Activated naive CD4-positive, alpha-beta T cell treated with anti-CD3 and anti-CD28 coated beads, Interleukin-2, amount 10 ng/mL, durations not matched to agents 7 days and 5 days (primary cell): ENCODE data around the gene ZNF566.

ENCODE experiments used
- CTCF ChIA-PET: fragments of 350-600 bp; sonication (Branson Sonifier 250); formaldehyde crosslinking; loops from one replicate; lab custom pipeline; 2021; ENCODE audit warnings: antibody characterized with exemption; lab: Charles Lee
- DNase-seq: peaks from one replicate; pipeline ENCODE4 v3.0.0-alpha.2; 2020
- H3K27ac Mint-ChIP-seq: one replicate; pipeline ENCODE4 v1.8.0; 2021; ENCODE audit warnings: mild to moderate bottlenecking, moderate library complexity, mixed read lengths
- H3K27me3 Mint-ChIP-seq: one replicate; pipeline ENCODE4 v1.8.0; 2021; ENCODE audit warnings: mild to moderate bottlenecking, mixed read lengths
- H3K36me3 Mint-ChIP-seq: one replicate; pipeline ENCODE4 v1.8.0; 2021; ENCODE audit warnings: mixed read lengths
- H3K4me1 Mint-ChIP-seq: one replicate; pipeline ENCODE4 v1.8.0; 2021; ENCODE audit warnings: mixed read lengths
- H3K4me3 Mint-ChIP-seq: one replicate; pipeline ENCODE4 v1.8.0; 2021; ENCODE audit warnings: mild to moderate bottlenecking, moderate library complexity, mixed read lengths
- H3K9me3 Mint-ChIP-seq: one replicate; pipeline ENCODE4 v1.8.0; 2021; ENCODE audit warnings: mixed read lengths

The ZNF566 gene

GRCh38 chr19:36489920-36490415 is 607 bp upstream of the ZNF566 start:
- H3K4me3 Mint-ChIP-seq = peak overlapping the region; percentile 96
- peak; percentile 82 for DNase-seq
- H3K9me3 Mint-ChIP-seq = peaks cover 30% of the 10 kb centered on the region
- H3K36me3 Mint-ChIP-seq = peaks cover 37% of the 10 kb centered on the region
- peak overlapping the region; percentile 97 for H3K27ac Mint-ChIP-seq
- peaks cover 33% of the 10 kb centered on the region for H3K4me1 Mint-ChIP-seq
- CTCF ChIA-PET = no interaction called here
- H3K27me3 Mint-ChIP-seq = no peaks in the 10 kb centered on the region

DNA sequence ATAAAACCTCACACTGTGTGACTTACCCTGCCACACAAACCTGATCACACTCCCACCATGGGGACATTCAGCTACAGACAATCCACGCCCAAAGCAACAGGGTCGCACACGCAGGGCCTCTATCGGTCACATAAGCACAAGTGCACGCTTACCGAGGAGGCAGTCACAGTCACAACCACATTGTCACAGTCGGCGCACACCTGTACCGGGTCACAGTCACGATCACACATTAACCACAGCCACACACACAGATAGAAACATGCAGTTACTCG is 579 bp downstream of the ZNF566 start:
- H3K27ac Mint-ChIP-seq = peak overlapping the region; percentile 97
- H3K36me3 Mint-ChIP-seq = peaks cover 42% of the 10 kb centered on the region
- DNase-seq = no peak
- peaks cover 33% of the 10 kb centered on the region for H3K4me1 Mint-ChIP-seq
- CTCF ChIA-PET = no interaction called here
- H3K27me3 Mint-ChIP-seq = no peaks in the 10 kb centered on the region
- H3K9me3 Mint-ChIP-seq = peaks cover 36% of the 10 kb centered on the region
- H3K4me3 Mint-ChIP-seq = peak overlapping the region; percentile 96

DNA sequence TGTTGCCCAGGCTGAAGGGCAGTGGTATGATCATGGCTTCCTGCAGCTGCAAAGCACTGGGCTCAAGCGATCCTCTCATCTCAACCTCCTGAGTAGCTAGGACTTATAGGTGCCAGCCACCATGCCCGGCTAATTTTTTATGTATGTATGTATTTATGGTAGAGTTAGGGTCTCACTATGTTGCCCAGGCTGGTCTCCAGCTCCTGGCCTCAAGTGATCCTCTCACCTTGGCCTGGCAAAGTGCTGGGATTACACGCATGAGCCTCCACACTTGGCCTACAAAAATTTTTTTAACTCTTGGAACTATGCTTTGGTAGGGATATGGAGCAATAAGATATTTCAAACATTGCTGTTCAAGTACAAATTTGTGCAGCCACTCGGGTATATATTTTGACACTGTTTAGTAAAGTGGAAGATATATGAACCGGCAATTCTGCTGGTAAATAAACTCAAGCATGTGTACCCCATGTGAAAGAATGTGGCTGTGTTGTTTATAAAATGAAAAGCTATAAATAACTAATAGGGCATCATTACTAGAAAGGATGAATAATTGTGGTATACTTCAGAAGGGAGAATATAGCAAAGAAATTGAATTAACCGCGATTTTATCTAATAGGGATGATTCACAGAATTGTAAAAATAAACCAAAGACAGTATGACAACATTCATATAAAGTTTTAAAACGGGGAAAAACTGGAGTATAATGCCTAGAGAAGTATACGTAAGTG is 1.1 kb downstream of the ZNF566 start:
- DNase-seq = no peak
- Mint-ChIP-seq H3K27me3 (no peaks in the 10 kb centered on the region), H3K9me3 (peaks cover 35% of the 10 kb centered on the region), H3K4me3 (peak overlapping the region; percentile 96), H3K4me1 (peaks cover 33% of the 10 kb centered on the region), H3K36me3 (peaks cover 44% of the 10 kb centered on the region), H3K27ac (peak overlapping the region; percentile 97)
- CTCF ChIA-PET = no interaction called here

DNA sequence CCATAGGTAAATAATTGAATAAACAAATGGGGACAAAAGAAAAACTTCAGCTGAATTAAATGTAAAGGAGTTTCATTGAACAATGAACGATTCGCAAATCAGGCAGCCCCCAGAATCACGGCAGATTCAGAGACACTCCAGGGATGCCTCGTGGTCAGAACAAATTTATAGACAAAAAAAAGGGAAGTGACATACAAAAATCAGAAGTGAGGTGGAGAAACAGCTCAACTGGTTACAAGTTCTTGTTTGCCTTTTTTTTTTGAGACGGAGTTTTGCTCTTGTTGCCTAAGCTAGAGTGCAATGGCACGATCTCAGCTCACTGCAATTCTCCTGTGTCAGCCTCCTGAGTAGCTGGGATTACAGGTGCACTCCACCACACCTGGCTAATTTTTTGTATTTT is 5.7 kb downstream of the ZNF566 start:
- peaks cover 45% of the 10 kb centered on the region for H3K36me3 Mint-ChIP-seq
- H3K27me3 Mint-ChIP-seq = no peaks in the 10 kb centered on the region
- H3K27ac Mint-ChIP-seq = no peak overlapping the region
- CTCF ChIA-PET = interaction anchor here (0.6 kb wide), 1 partner anchor 9 kb away, joined by 3 read pairs; no protein-coding TSS in a partner anchor
- H3K4me3 Mint-ChIP-seq = no peak overlapping the region
- H3K9me3 Mint-ChIP-seq = peaks cover 45% of the 10 kb centered on the region
- no peak for DNase-seq
- H3K4me1 Mint-ChIP-seq = peaks cover 17% of the 10 kb centered on the region

DNA sequence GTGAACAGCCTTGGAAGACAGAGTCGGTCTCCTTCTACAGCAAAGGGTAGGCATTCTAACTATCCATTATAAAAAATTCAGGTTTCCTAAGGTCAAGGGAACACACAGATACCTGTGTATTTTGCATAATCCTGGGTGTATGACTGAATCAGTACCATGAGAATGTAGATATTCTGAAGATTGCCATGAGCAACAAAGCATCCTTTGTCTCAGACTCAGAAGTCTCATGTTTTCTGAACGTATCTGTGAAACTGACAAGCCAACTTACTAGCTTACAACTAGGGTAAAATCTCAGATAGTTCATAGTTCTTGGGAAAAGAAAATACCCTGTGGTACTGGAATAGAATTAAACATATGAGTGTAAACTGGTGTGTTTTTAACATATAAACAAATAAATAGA is 6.5 kb downstream of the ZNF566 start:
- H3K9me3 Mint-ChIP-seq = peaks cover 50% of the 10 kb centered on the region
- peaks cover 10% of the 10 kb centered on the region for H3K4me1 Mint-ChIP-seq
- H3K27ac Mint-ChIP-seq = no peak overlapping the region
- no peak overlapping the region for H3K4me3 Mint-ChIP-seq
- no peak for DNase-seq
- no peaks in the 10 kb centered on the region for H3K27me3 Mint-ChIP-seq
- peaks cover 44% of the 10 kb centered on the region for H3K36me3 Mint-ChIP-seq
- CTCF ChIA-PET = no interaction called here

DNA sequence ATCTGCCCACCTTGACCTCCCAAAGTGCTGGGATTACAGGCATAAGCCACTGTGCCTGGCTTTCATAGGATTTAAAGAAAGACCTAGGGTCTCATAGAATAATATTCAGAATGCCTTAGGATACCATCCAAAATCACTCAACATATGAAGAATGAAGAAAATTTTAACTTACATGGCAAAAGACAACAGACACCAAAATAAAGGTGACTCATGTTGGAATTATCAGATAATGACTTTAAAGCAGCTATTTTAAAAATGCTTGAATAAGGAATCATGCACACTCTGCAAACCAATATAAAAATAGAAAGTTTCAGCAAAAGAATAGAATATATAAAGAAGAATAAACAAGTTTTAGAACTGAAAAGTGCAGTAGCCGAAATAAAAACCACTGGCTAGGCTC is 29.3 kb downstream of the ZNF566 start:
- no peak overlapping the region for H3K27ac Mint-ChIP-seq
- no peaks in the 10 kb centered on the region for H3K27me3 Mint-ChIP-seq
- DNase-seq = no peak
- CTCF ChIA-PET = no interaction called here
- H3K4me1 Mint-ChIP-seq = no peaks in the 10 kb centered on the region
- H3K9me3 Mint-ChIP-seq = peaks cover 35% of the 10 kb centered on the region
- H3K4me3 Mint-ChIP-seq = no peak overlapping the region
- H3K36me3 Mint-ChIP-seq = peaks cover 20% of the 10 kb centered on the region

DNA sequence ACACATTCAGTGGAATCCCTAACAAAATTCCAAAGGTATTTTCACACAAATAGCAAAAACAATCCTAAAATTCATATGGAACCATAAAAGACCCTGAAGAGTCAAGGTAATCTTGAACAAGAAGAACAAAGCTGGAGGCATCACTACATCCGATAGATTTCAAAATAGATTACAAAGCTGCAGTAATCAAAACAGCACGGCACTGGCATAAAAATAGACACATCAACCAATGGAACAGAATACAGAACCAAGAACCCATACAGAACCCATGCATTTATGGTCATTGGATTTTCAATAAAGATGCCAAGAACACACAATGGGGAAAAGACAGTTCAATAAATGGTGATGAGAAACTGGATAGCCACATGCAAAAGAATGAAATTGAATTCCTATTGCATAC is 32.5 kb downstream of the ZNF566 start:
- H3K27ac Mint-ChIP-seq = no peak overlapping the region
- CTCF ChIA-PET = no interaction called here

GRCh38 chr19:36449059-36449670 is 40.2 kb downstream of the ZNF566 start:
- CTCF ChIA-PET = no interaction called here
- H3K36me3 Mint-ChIP-seq = peaks cover 42% of the 10 kb centered on the region
- H3K27me3 Mint-ChIP-seq = no peaks in the 10 kb centered on the region
- H3K4me1 Mint-ChIP-seq = no peaks in the 10 kb centered on the region
- no peak for DNase-seq
- no peak overlapping the region for H3K4me3 Mint-ChIP-seq
- H3K9me3 Mint-ChIP-seq = peaks cover 60% of the 10 kb centered on the region
- H3K27ac Mint-ChIP-seq = no peak overlapping the region

More for the DNA sequence above, 32.5 kb downstream of the ZNF566 start:
- peaks cover 27% of the 10 kb centered on the region for H3K36me3 Mint-ChIP-seq
- DNase-seq = no peak
- no peaks in the 10 kb centered on the region for H3K27me3 Mint-ChIP-seq
- H3K4me1 Mint-ChIP-seq = no peaks in the 10 kb centered on the region
- H3K4me3 Mint-ChIP-seq = no peak overlapping the region
- H3K9me3 Mint-ChIP-seq = peaks cover 44% of the 10 kb centered on the region

DNA sequence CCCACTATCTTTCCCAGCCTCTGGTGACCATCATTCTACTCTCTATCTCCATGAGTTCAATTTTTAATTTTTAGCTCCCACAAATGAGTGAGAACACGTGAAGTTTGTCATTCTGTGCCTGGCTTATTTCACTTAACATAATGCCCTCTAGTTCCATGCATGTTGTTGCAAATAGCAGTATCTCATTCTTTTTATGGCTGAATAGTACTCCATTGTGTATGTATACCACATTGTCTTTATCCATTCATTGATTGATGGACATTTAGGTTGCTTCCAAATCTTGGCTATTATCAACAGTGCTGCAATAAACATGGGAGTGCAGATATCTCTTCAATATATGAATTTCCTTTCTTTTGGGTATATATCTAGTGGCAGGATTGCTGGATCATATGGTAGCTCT is 48.0 kb downstream of the ZNF566 start:
- Mint-ChIP-seq H3K27me3 (no peaks in the 10 kb centered on the region), H3K4me1 (no peaks in the 10 kb centered on the region), H3K36me3 (peaks cover 7% of the 10 kb centered on the region), H3K4me3 (no peak overlapping the region), H3K27ac (peak overlapping the region; percentile 20), H3K9me3 (peaks cover 47% of the 10 kb centered on the region)
- DNase-seq = no peak
- CTCF ChIA-PET = no interaction called here

DNA sequence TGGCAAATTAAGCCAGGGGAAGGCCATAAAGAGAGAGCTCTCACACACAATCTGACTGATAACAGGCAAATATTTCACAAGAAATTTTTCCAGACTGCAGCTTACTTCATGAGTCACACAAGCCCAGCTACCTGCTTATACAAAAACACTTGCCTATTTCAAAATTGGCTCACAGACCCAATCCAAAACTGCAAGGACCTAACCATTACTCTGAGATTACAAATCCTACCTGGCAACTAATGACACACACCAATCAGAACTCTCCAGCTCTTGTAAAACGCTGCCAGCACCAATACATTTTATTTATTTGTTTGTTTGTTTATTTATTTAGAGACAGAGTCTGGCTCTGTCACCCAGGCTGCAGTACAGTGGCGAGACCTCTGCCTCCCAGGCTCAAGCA is 52.8 kb downstream of the ZNF566 start:
- Mint-ChIP-seq H3K27ac (no peak overlapping the region), H3K36me3 (peaks cover 2% of the 10 kb centered on the region), H3K9me3 (peaks cover 35% of the 10 kb centered on the region), H3K27me3 (no peaks in the 10 kb centered on the region), H3K4me1 (no peaks in the 10 kb centered on the region), H3K4me3 (no peak overlapping the region)
- DNase-seq = no peak
- CTCF ChIA-PET = no interaction called here

GRCh38 chr19:36423925-36424324 is 65.4 kb downstream of the ZNF566 start:
- H3K27ac Mint-ChIP-seq = no peak overlapping the region
- no peak for DNase-seq
- CTCF ChIA-PET = no interaction called here
- H3K36me3 Mint-ChIP-seq = peaks cover 6% of the 10 kb centered on the region
- peaks cover 16% of the 10 kb centered on the region for H3K27me3 Mint-ChIP-seq
- H3K4me1 Mint-ChIP-seq = peaks cover 7% of the 10 kb centered on the region
- H3K9me3 Mint-ChIP-seq = peaks cover 34% of the 10 kb centered on the region
- no peak overlapping the region for H3K4me3 Mint-ChIP-seq

- H3K27ac Mint-ChIP-seq = no peak overlapping the region
- DNase-seq = no peak
- CTCF ChIA-PET = no interaction called here
- H3K4me1 Mint-ChIP-seq = peaks cover 25% of the 10 kb centered on the region
- peak overlapping the region; percentile 15 for H3K4me3 Mint-ChIP-seq
- H3K36me3 Mint-ChIP-seq = peaks cover 18% of the 10 kb centered on the region
- peaks cover 20% of the 10 kb centered on the region for H3K27me3 Mint-ChIP-seq
- H3K9me3 Mint-ChIP-seq = peaks cover 37% of the 10 kb centered on the region
Measured at GRCh38 chr19:36421749-36422481, 67.4 kb downstream of the ZNF566 start.

DNA sequence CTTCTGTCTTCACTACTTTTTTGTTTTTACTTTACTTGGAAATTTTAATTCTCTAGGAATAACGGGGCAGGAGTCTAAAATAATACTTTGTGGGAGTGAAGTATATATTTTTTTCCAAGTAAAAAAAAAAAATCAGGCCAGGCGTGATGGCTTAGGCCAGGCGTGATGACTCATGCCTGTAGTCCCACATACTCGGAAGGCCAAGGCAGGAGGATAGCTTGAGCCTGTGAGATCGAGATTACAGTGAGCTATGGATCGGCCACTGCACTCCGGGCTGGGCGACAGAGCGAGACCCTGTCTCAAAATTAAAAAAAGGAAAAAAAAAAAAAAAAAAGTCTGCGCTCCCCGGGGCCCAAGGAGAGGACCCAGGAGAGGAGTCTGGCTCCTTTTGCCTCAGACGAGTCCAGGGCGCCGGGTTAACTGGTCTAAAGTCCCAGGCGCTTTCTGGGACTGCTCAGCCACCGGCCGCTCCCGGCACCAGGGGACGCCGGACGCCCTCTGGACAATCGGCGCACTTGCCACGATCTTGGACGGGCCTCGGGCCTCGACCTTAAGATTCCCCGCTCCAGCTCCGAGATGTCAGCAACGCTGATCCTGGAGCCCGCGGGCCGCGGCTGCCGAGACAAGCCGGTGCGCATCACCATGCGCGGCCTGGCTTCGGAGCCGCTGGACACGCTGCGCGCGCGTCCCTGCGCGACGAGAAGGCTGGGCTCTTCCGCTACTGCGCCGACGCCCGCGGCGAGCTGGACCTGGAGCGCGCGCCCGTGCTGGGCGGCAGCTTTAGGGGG is 68.2 kb downstream of the ZNF566 start:
- CTCF ChIA-PET = interaction anchor here (1.4 kb wide), 1 partner anchor 43 kb away, joined by 5 read pairs; the partner anchor contains the start of gene ZFP14
- Mint-ChIP-seq H3K27me3 (peaks cover 20% of the 10 kb centered on the region), H3K9me3 (peaks cover 36% of the 10 kb centered on the region), H3K27ac (no peak overlapping the region), H3K4me1 (peaks cover 25% of the 10 kb centered on the region), H3K36me3 (peaks cover 20% of the 10 kb centered on the region), H3K4me3 (peak overlapping the region; percentile 14)
- no peak for DNase-seq
